Measurements from ENCODE around the gene HOXB7.
A peak's percentile ranks its signal among the peaks of the same experiment; 100 is the strongest.

HOXB7 gene

GRCh38 chr17:48558057-48558830 lies 52.6 kb downstream of the HOXB7 start:
- Mint-ChIP-seq H3K27ac (peak overlapping the region; percentile 97 to 100 (median 99)), H3K4me1 (peaks cover 93% of the 10 kb centered on the region), H3K27me3 (ENCODE audit: low read depth) (peaks cover 22% of the 10 kb centered on the region), H3K4me3 (peak overlapping the region; percentile 56 to 78 (median 65)), H3K36me3 (ENCODE audit: low read depth) (peaks cover 7% of the 10 kb centered on the region), H3K9me3 (no peaks in the 10 kb centered on the region)
- no peak for TF ChIP-seq CTCF (IDR thresholded peaks at IDR 0.05; ENCODE audit: unreplicated experiment in 3 of 3)
